Skin of body (tissue), 2 donors: ENCODE data around the gene AMER1. TPM values are rescaled to one million over a fixed set of nuclear protein-coding genes. Genes with fewer than 3 reads are reported as not detected.
"Not testable (repeated sequence)": the region's sequence is repeated elsewhere in the genome, so short reads cannot be mapped to it uniquely, and the experiment has no call there.

Experiments
- DNase-seq: peaks from one replicate; lab custom pipeline; 2025; lab: John Stamatoyannopoulos, UW
- total RNA-seq: library from RNA; depleted of rRNA; stranded (reverse); fragments of >200 nt; gene quantifications from one replicate; pipeline ENCODE4 v1.2.3, GENCODE V29; 2014

The AMER1 gene
- 4.7 TPM for total RNA-seq

DNA sequence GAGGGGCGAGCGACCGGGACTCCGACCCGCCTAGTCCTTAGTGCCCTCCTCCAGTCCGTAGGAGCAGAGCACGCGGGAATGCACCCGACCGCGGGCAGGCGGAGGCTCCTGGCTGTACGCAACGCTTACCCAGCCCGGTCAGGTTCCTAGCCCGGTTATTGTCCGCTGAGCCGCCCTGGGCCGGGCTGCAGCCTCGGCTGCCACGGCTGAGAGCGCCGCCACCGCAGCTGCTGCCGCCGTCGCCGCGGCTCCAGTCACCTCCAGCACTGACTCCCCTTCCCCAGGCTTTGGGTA lies at the start of gene AMER1:
Gene AMER1, minus strand, starts transcription at position 268 of the 294 bp plus-strand sequence. CDS start 12,422 bp downstream, outside the sequence.
- no peak for DNase-seq

DNA sequence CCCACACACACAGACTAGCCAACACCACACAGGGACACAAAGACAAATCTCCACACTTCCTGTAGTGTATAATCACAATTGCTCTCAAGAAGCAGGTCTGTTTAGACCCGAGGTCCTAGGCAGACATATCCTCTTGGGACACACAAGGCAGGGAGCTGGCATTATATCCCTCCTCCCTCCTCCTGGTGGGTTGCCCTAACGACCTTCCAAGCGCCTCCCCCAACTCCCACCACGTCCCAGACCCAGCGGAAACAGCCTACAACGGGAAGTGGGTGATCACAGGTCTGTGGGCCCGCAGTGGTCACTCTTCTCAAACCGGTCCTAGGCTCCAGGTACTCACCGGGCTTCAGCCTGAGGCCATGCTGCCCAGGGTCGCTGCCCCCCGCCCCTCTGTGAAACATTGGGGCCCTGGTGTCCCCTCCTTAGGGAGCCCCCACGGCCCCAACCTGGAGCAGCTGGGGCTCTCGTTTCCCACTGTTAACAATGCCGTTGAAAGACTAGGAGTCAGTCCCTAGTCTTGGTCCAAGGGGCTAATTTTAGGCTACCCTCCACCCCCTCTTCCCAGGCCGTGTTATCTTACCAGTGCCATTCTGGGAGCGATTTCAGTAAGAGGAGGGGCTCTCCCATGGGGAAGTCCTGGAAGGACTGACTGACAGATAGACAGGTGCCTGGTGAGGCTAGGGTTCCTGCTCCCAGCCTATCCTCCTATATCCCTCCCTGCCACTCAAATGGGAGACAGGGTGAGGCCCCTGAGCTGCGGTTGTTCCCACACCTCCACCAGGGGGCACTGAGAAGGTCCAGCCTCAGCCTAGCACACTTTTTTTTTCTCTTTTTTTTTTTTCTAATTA lies 24.8 kb upstream of the AMER1 start, which contains the start of gene ASB12:
Gene ASB12, minus strand, starts transcription at position 485 of the 848 bp plus-strand sequence. CDS start 4,957 bp downstream, outside the sequence.
- DNase-seq = no peak

DNA sequence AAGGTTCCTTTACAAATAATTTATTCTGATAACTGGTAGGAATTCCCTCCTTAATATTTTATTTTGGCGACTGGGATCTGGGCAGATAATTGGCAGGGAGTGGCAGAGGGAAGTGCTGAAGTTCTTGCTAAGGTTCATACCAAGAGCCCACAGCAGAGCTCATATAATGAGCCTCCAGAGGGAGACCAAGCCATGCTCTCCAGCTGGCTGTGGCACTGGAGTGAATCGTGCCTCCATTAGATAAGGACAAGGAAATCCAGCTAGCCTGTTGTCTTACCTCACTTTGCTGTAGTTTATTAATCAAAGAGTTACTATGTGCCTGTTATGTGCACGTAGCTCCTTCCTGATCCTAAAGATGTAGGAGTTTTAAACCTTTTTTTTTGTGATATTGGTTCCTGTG lies 23.6 kb upstream of the AMER1 start:
- no peak for DNase-seq

DNA sequence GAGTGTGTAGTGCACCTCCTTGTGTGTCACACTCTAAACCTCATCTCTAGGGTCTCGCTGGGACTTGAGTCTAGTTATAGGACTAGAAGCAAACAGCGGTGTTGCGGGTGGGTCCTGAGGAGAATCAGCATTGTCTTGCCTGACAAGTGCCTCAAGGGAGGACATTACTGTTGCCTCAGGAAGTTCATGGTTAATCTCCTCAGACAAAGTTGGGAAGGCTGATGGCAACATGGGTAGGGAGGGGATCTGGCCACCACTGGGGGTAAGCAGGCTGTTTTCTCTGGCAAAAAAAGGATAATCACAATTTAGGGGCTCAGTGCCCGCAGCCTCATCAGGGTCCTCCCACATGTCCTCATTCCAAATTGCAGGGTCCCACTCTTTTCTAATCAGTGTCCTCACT lies 12.5 kb upstream of the AMER1 start:
- DNase-seq = no peak

DNA sequence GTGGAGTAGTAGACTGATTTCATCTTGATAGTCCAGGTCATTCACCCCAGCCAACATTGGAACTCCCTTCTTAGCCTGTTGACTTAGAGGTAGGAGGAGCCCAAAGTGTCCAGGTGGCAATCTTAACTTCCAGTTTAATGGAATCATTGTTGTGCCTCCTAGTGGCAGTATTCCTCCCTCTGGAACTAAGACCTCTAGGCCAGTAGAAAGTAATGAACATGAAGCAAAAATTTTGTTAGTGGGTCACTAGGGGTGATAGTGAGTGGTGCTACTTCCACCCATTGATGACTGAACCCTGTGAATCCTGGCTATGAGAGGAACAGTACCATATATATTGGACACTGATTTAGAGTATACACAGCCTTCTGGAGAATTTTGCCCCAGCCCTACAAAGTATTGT lies 8.5 kb upstream of the AMER1 start:
- DNase-seq = not testable (repeated sequence)

DNA sequence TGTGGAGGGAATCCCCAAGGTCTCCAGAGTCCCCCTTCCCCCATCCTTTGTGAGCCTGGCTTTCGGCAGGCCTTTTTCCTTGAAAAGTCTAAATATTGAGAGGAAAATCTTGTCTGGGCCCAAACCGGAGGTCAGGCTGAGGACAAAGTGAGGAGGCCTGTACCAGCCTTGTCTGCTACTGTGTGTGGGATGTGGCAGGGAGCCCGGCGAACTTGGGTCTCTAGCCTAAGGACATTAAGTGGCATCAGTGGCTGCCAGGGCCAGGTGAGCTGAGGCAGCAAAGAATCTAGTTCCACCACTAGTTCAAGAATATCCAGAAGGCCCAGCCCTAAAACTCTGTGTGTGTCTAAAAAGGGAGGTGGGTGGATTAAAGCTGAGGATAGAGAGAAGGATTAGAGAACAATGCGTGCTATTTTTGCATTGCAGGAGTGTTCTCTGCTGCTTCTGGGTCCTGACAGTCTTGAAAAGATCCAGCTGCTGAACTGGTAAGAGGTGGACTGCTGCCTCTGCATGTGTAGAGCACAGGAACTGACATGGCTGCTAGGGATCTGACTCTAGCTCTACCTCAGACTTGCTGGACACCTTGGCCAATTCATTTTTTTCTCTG lies 1.2 kb upstream of the AMER1 start:
- DNase-seq = no peak

DNA sequence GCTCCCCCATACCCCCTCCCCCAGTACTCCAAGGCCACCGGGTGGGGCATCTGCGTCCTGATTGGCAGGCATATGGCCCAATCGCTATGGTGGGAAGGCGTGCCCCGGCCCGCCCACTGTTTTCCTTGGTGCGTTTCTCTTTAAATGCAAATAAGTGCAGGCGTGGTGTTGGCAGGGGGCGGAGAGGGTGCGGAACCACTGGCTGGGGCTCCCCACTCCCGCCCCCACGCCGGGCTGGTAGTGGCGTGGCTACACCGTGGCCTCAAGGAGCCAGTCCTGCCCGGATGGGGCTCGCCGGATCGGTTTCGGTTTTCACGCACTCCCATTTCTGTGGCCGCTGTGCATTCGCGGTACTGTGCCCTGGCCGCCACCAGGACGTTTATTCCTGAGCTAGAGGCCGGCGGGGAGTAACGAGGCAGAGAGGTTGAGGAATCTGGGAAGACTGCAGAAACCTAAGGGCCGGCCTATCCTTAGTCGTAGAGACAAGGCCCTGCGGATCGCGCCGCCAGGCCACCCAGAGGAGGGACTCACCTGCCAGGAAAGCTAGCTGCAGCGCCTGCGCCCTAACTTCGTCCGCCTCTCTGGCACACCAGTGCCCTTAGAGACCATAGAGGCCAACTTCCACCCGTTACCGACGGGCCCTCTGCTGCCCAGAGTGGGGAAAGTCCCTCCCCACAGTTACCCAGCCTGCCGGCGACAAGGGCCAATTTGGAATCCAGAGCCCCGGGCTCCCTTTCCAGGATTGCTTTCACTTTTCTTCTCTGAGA lies 410 bp upstream of the AMER1 start:
- peak; percentile 87 for DNase-seq

DNA sequence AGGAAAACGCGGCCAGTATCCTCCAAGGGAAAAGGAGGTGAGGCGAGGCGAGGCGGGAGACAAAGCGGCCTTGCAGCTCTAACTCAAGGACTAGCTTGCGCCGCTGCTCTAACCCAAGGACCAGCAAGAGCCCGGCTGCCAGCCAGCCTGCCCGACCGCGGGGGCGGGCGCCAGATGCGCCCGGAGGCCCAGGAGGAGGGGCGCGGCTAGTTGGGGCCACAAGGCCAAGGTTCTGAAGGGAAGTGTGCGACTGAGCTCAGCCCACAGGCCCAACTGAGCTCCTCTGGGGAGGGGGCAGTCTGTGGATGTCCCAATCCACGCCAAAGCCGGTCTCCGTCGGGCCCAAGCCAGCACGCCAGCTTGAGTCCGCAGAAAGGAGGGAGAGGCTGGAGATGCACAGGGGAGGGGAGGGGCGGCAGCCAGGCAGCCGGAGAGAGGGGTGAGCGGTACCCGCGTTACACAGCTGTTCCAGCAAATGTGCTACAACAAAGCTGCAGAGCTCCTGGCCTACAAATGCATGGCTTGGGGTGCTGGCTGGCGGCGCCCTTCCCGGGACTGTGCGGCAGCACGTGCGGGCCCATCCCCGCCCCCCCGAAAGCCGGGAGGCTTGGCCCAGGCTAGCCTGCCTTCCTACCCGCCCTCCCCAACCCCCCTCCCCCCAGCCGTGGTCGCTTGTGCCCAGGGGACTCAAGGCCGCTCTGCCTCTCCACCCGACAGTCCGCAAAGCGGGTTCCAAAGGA lies 637 bp downstream of the AMER1 start:
- DNase-seq = peak; percentile 2

DNA sequence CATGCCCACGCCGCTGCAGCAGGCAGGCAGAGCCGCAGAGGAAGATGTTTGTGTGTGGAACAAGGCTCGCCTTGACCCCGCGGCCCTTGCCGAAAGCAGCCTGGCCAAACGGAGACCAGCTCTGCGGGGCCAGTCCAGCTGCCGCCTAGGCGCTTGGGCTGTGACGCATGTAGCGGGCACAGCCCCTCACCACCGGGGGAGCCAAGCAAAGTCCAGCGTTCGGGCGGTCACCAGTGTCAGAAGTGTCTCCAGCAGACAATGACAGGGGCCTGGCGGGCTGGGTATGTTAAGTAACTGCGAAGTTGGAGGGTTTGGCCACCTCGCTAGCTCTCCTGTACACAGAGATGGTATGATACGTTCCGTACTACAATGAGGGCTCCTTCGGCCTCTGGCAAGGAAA lies 1.3 kb downstream of the AMER1 start:
- DNase-seq = no peak

DNA sequence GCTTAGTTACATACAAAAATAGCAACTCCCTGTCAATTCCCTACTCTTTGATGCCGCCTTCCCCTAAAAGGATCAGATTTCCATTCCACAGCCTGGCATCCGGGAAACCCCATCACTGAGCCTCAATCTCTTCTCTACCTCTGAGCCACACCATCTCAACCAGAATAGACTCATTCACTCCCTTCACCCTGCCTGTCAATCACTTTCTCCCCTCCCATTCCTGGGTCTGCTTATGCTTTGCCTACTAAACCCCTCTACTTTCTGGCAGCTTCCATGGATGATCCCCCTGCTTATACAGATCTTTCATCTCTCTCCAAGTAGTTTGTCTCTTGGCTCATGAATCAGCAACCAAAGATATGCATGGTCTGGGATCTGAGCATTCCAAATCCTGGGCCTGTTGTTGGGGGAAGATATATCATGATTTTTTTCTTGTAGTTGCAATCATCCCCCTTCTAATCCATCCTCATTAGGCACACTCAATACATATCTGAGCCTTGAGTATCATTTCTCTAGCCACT lies 2.6 kb downstream of the AMER1 start:
- DNase-seq = no peak

DNA sequence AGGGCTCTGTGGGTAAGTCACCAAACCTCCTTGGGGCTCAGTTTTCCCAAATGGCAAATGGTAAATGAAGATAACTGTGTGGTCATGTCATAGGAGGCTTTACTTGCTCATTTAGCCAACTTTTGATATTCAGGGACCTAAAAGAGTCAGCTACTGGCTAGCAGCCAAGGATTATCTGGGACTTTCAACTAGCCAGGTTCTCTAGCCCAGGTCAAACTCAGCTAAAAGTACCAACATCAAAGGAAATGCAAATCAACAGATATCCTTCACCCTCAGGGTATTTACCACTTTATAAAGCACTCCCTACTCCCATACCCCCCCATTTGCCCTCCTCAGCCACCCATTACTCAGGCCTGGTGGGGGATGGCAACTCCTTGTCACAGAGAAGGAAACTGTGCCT lies 7.5 kb downstream of the AMER1 start:
- DNase-seq = no peak

DNA sequence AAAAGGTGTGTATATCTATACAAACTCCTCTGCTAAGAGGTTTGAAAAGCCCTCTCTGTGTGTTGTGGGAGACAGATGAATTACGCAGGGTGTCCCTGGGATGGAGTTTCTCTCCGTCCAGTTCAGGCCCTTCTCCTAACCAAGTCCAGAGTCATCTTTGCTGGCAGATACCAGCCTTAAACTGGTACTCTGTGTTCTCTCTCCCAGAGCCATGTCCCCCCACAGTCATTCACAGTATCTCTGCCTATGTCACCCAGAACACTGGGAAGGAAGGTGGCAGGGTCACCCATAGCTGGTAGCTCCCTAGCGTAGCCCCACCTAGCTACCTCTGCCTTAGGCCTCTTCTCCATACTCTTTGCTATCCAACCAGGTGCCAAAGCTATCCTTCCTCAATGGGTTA lies 8.9 kb downstream of the AMER1 start:
- DNase-seq = no peak

DNA sequence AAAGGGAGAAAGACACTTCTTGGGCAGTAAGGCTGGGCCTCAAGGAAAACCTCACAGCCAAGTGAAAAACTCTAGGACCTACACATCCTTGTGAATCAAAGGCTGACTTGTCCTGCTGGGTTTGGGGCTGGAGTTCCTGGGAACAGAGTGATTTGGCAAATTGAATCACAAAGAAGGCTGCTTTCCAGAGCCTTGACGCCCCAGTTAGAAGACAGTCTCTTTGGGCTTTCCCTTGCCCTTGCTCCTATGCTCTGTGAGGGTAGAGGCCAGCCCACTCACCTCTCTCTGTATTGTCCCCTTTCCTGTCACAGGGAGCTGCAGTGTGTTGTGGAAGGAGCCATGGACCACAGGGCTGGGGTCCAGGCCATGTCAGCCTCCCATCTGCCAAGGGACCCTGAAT lies 9.6 kb downstream of the AMER1 start:
- DNase-seq = no peak

DNA sequence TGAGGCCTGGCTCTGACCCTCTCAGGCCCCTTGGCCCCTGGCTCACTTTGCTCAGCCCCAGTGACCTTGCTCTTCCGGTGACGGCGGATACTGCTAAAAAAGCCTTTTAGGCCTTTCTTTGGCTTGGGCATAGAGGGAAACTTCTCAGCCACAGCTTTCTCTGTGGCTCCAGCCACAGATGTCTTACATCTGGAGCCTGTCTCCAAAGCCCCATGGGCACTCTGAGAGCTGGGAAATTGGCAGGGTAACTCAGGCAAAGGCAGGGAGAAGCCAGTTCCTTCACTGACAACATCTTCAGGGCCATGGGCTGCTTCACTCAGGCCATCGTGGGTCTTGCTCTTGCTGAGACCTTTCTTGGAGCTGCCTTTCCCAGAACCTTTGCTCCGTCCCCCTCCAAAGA lies 12.8 kb downstream of the AMER1 start:
- DNase-seq = no peak

DNA sequence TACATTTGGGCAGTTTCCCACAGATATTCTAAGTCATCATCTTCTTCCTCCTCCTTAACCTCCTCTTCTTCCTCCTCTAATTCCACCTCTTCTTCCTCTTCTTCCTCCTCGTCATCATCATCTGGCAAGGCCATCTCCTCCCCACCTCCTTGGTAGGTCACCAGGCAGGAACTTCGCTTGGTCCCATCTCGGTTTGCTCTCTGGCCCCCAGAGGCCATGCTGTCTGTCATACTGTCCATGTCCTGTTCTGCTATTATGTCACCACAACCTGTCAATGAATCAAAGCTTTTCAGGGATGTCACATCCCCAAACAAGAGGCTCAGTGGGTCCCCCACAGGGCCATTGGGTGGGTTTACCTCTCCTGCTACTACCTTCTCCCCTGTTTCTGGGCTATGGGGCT lies 13.5 kb downstream of the AMER1 start:
- DNase-seq = no peak

DNA sequence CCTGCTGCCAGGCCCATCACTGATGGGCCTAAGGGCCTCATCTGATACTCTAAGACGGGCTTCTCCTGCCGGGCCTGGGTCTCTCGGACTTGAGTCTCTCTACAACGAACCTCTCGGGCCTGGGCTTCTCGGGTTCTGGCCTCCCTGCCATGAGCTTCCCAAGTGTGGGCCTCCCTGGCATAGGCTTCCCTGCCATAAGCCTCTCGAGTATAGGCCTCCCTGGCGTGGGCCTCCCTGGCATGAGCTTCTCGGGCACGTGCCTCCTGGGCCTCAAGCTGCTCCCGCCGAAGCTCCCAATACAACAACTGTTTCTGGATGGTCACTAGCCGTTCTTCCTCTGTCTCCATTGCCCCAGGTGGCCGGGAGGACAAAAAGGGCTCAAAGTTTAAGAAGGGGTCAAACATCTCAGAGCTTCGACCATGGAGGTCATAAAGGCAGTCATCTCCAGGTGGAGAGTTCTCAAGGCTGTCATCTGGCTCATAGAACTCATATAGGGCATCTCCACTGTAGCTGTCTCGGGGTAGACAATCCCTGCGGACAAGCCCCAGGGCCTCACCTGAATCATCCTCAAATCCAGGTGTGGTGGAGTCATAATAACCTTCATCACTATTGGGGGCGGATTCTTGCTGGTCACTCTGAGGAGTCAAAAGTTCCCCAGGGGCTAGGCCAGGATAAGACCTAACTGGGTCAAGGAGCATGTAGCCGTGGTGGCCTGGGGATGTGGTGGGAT lies 14.1 kb downstream of the AMER1 start:
- no peak for DNase-seq

DNA sequence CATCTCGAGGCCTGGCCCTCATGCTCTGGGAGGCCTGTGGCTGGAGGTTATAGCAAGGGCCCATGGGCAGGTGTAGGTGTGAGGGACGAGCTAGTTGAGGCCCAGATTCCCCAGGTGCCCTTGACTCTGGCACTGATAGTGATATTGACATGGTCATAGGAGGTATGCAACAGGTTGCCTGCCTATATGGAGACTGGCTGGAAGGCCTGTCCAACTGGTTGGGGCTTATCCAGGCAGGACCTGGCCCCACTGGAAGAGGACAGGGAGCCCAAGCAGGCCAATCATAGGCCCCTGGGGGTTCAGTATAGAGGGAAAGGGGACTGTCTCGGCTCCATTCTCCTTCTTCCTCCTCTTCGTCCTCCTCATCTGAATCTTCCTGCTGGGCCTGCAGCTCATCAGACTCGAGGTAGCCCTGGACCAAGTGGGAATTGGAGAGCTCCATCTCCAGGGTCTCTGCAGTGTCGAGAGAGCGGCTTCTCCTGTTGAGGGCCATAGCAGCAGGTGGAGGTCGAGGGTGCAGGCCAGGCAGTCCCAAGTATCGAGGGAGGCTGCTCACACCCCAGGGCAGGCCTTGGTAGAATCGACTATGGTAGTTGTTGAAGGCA lies 15.3 kb downstream of the AMER1 start:
- DNase-seq = no peak

DNA sequence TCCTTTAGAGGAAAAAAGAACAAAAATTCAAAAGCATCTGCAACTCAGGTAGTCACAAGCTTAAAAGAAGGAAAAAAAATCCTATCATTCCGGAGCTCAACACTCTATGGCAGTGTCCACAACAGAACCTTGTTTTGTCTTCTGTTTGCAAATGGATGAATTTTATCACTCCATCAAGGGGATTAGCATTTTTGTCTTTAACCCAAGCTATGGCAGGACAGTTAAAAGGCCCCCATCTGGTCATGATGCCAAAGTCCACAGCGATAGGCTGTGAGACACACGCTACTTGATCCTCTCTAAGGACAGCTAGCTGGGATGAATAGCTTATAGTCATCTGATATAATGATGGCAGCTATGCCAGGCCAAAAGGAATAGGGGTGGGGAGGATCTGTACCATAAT lies 16.6 kb downstream of the AMER1 start:
- no peak for DNase-seq

DNA sequence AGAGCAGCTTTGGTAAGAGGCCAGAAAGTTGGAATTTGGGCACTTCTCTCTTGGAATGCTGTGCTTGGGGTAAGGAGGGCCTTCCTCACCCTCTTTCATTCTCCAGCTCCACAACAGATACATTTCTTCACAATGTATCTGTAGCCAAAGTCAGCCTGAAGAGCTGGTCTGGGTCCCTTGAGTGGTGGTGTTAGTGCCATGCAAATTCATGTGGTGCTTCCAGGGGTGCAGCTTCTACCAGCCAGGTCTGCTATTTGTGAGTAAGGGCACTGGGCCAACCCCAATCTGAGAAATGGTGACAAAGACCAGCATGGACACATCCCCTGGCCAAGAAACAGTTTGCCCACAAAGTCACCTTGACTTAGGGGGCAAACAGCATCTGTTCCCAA lies 17.8 kb downstream of the AMER1 start:
- DNase-seq = no peak

DNA sequence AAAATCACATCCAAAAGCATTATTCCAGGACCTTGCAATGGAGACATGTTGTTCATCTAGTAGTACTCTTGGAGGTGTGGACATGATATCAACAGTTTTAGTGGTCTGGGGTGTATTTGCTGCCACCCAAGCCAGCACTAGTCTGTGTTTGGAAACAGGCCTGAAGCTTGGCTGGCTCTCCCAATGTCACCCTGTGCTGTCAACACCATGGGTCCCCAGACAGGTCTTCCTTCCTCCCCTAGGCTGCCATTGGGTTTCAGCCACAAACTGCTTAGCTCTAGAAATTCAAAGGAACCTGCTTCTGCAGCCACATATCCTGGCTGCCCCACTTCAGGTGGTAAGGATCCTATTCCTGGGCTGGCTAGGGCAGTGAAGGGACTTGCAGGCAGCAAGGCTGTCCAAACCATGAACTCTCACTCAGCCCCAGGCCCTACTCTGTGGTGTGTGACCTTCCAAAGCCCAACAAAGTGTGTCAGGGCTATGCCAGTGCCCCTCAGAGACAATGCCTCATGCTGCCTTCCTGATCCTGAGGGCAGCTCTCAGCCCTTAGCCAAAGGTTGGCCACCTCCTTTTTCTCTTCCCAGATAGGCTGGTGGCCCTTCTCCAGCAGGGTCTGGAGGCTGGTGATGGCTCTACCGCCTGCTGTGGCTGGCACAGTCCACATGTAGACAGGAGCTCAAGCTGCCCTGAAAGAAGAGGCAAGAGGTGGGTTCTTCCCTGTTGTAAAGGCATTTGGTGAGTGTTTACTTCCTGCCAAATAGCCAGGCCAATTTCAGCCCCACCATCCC lies 18.3 kb downstream of the AMER1 start:
- DNase-seq = no peak
